ENCODE data around the gene DUSP1. TPM values are rescaled to one million over a fixed set of nuclear protein-coding genes. Genes with fewer than 3 reads are reported as not detected.
A peak's percentile ranks its signal among the peaks of the same experiment; 100 is the strongest.

Gene DUSP1
- total and polyA plus RNA-seq, 2 experiments from 2014 or later: 547 to 583 TPM

DNA sequence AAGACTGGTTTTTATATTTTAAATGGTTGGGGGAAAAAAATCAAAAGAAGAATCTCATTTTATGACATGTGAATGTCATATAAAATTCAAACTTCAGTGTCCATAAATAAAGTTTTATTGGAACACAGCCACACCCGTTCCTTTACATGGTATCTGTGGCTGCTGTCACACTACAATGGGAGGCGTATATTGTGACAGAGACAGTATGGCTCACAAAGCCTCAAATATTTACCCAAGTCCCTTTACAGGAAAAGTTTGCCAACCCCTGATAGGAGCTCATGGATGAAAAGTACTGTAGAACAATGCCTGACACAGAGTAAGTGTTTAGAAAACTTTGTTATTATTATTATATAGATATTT is 5.2 kb upstream of the DUSP1 start:
- DNase-seq (ENCODE audit: low spot score): peak; percentile 20
- H3K4me3 ChIP-seq: no peak overlapping the region
- peaks cover 62% of the 10 kb centered on the region for H3K4me1 ChIP-seq (ENCODE audit: insufficient read depth)
- no peak overlapping the region for H3K4me2 ChIP-seq
- 75% methylated on average over 2 of the region's 2 CpGs for WGBS (ENCODE audit: low lambda C conversion rate, missing lambda C conversion rate)
- H3K27ac ChIP-seq: peak overlapping the region; percentile 99
- no peaks in the 10 kb centered on the region for H3K9me3 ChIP-seq (ENCODE audit: low read depth)
- TF ChIP-seq, protein P1, sequence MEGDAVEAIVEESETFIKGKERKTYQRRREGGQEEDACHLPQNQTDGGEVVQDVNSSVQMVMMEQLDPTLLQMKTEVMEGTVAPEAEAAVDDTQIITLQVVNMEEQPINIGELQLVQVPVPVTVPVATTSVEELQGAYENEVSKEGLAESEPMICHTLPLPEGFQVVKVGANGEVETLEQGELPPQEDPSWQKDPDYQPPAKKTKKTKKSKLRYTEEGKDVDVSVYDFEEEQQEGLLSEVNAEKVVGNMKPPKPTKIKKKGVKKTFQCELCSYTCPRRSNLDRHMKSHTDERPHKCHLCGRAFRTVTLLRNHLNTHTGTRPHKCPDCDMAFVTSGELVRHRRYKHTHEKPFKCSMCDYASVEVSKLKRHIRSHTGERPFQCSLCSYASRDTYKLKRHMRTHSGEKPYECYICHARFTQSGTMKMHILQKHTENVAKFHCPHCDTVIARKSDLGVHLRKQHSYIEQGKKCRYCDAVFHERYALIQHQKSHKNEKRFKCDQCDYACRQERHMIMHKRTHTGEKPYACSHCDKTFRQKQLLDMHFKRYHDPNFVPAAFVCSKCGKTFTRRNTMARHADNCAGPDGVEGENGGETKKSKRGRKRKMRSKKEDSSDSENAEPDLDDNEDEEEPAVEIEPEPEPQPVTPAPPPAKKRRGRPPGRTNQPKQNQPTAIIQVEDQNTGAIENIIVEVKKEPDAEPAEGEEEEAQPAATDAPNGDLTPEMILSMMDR (IDR thresholded peaks at IDR 0.05; ENCODE audit: poor library complexity): no peak
- TF ChIP-seq EZH2 (IDR thresholded peaks at IDR 0.05; ENCODE audit: borderline replicate concordance): no peak
- no peak for TF ChIP-seq EZH2phosphoT487 (IDR thresholded peaks at IDR 0.05; ENCODE audit: low read depth, severe bottlenecking, unreplicated experiment)
- no peaks in the 10 kb centered on the region for H3K79me2 ChIP-seq
- no peaks in the 10 kb centered on the region for H4K20me1 ChIP-seq (ENCODE audit: insufficient read depth, poor library complexity, severe bottlenecking)
- H3K36me3 ChIP-seq (replicated peaks; ENCODE audit: insufficient read depth, low read depth): no peaks in the 10 kb centered on the region
- H3K27me3 ChIP-seq: no peaks in the 10 kb centered on the region
- H2AFZ ChIP-seq: no peak overlapping the region
- no peaks in the 10 kb centered on the region for H3K9me2 ChIP-seq (replicated peaks; ENCODE audit: insufficient read depth)

DNA sequence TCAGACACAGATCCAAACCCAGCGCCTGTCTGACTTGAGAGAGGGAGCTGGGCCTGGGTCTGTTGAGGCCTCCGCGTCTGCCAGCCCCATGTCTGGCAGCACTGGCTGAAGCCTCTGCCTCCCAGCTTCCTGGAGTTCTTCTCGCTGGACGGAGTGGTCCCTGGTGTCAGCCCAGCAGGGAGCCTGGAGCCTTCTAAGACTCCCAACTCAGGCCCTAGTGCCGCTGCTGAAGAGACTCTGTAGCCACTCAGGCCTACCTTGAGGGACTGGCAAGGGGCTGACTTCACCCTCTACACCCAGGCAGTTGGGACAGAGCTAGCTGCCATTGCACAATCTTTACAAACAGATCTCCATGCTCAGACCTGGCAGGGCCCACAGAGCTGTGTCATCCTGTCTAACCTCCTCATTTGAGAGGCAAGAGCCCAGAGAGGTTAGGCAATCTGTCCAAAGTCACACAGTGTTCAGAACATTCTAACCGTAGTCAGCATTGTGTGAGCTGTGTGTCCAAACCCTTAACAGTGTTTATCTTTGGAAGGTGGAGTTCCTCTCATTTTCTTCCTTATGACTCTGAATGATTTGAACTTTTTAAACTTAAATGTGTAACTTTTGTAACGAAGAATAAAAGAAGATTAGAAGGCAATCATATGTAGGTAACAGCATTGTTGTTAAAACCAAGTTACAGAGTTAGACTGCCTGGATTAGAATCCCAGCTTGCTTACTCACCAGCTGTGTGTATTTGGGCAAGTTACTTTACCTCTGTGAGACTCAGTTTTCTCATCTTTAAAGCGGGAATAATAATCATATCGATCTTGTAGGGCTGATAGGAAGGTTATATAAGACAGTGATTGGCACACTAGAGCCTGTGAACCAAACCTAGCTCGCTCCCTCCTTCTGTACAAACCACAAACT is 4.6 kb upstream of the DUSP1 start:
- TF ChIP-seq EZH2phosphoT487 (IDR thresholded peaks at IDR 0.05; ENCODE audit: low read depth, severe bottlenecking, unreplicated experiment): no peak
- TF ChIP-seq, protein P1 (IDR thresholded peaks at IDR 0.05; ENCODE audit: poor library complexity): no peak
- no peak for TF ChIP-seq EZH2 (IDR thresholded peaks at IDR 0.05; ENCODE audit: borderline replicate concordance)
- Histone ChIP-seq H2AFZ (no peak overlapping the region), H4K20me1 (ENCODE audit: insufficient read depth, poor library complexity, severe bottlenecking) (peaks cover 1% of the 10 kb centered on the region), H3K9me3 (ENCODE audit: low read depth) (no peaks in the 10 kb centered on the region), H3K79me2 (peaks cover 3% of the 10 kb centered on the region), H3K4me1 (ENCODE audit: insufficient read depth) (peaks cover 62% of the 10 kb centered on the region), H3K27ac (peak overlapping the region; percentile 99), H3K36me3 (replicated peaks; ENCODE audit: insufficient read depth, low read depth) (no peaks in the 10 kb centered on the region), H3K27me3 (no peaks in the 10 kb centered on the region), H3K9me2 (replicated peaks; ENCODE audit: insufficient read depth) (no peaks in the 10 kb centered on the region), H3K4me2 (no peak overlapping the region), H3K4me3 (no peak overlapping the region)
- 77% methylated on average over 11 of the region's 11 CpGs for WGBS (ENCODE audit: low lambda C conversion rate, missing lambda C conversion rate)
- DNase-seq (ENCODE audit: low spot score): peak; percentile 88

DNA sequence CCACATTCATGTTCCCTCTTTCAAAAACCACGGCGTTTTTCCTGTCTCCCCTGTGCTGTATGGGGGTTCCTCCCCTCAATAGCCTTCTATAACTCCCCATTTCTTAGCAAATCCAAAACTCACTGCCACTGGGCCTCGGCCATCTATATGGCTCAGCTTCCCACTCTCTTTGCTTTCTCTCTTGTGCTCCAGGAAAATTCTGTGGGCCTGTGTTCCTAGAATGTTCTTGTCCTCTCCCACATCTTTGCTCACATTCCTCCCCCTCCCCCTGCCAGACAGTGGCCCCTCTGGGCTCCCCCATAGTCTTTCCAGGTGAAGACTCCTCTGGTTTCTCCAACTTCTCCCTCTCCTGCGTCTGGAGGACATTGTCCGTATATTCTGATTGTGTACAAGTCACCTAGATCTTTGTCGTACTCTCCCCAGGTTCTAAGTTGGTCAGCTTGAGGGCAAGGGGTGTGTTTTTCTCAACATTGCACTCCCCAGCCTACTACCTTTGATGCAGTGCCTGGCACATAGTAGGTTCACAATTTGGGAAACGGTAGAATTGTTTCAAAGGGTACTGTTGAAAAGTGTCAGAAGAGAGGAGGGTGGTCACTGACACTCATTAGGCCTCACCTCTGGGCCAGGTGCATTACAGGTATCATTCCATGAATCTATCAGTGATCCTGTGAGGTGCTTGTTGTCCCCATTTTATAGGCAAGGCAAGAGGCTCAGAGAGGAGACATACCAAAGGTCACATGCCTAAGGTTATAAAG is 3.7 kb upstream of the DUSP1 start:
- no peaks in the 10 kb centered on the region for H3K27me3 ChIP-seq
- TF ChIP-seq EZH2phosphoT487 (IDR thresholded peaks at IDR 0.05; ENCODE audit: low read depth, severe bottlenecking, unreplicated experiment) (no peak), EZH2 (IDR thresholded peaks at IDR 0.05; ENCODE audit: borderline replicate concordance) (no peak)
- TF ChIP-seq, protein P1 (IDR thresholded peaks at IDR 0.05; ENCODE audit: poor library complexity): no peak
- H3K4me1 ChIP-seq (ENCODE audit: insufficient read depth): peaks cover 62% of the 10 kb centered on the region
- peak overlapping the region; percentile 99 for H3K27ac ChIP-seq
- H3K9me2 ChIP-seq (replicated peaks; ENCODE audit: insufficient read depth): no peaks in the 10 kb centered on the region
- no peak overlapping the region for H3K4me3 ChIP-seq
- 86% methylated on average over 7 of the region's 7 CpGs for WGBS (ENCODE audit: low lambda C conversion rate, missing lambda C conversion rate)
- peak; percentile 4 for DNase-seq (ENCODE audit: low spot score)
- peaks cover 8% of the 10 kb centered on the region for H4K20me1 ChIP-seq (ENCODE audit: insufficient read depth, poor library complexity, severe bottlenecking)
- no peak overlapping the region for H3K4me2 ChIP-seq
- no peak overlapping the region for H2AFZ ChIP-seq
- no peaks in the 10 kb centered on the region for H3K36me3 ChIP-seq (replicated peaks; ENCODE audit: insufficient read depth, low read depth)
- peaks cover 10% of the 10 kb centered on the region for H3K79me2 ChIP-seq
- no peaks in the 10 kb centered on the region for H3K9me3 ChIP-seq (ENCODE audit: low read depth)

Data from hepatocyte (in vitro differentiated cells).